ENCODE results near the gene ST3GAL6.

The ST3GAL6 gene

GRCh38 chr3:98763076-98763475 is at the start of gene ST3GAL6:
Gene ST3GAL6, plus strand, starts transcription at chr3:98763340. Its CDS starts 5,101 bp downstream, at chr3:98768441.
- DNase-seq, result no peak

- no peak for DNase-seq
These were observed 49.2 kb upstream of the ST3GAL6 start for GRCh38 chr3:98713984-98714383.

GRCh38 chr3:98717584-98717983 is 45.6 kb upstream of the ST3GAL6 start:
- DNase-seq, result no peak

DNA sequence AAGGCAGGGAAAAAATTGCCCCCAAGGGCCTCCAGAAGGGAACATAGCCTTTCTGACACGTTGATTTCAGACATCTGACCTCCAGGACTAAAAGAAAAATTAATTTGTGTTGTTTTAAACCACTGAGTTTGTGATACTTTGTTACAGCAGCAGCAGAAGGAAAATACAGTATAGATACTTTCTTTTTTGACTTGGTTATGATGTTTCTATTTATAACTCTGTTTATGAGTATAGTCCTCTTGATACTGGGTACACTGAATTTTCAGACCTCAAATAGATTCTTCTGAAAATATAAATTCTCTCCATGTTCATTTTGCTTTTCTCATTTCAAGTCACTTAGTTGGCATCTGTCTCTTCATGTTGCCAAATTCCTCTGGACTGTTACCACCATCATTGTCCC is 44.4 kb upstream of the ST3GAL6 start:
- no peak for DNase-seq

DNA sequence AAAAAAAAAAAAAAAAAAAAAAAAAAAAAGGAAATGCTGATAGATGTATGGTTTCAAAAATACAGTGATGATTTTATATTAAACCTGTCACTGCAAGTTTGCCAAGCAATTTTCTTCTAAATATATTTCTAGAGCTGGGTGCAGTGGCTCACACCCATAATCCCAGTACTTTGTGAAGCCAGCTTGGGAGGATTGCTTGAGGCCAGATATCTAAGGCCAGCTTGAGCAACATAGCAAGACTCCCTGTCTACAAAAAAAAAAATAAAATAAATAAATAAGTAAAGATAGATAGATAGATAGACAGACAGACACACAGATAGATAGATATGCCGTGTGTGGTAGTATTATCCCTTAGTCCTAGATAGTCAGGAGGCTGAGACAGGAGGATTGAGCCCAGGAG is 41.4 kb upstream of the ST3GAL6 start:
- no peak for DNase-seq

- no peak for DNase-seq
These were observed 40.8 kb upstream of the ST3GAL6 start for GRCh38 chr3:98722389-98722788.

GRCh38 chr3:98725352-98725751 is 37.8 kb upstream of the ST3GAL6 start:
- DNase-seq, result no peak

GRCh38 chr3:98726084-98726483 is 37.1 kb upstream of the ST3GAL6 start:
- no peak for DNase-seq

GRCh38 chr3:98727638-98728037 is 35.5 kb upstream of the ST3GAL6 start:
- no peak for DNase-seq

- DNase-seq, result no peak
These were observed 34.5 kb upstream of the ST3GAL6 start for GRCh38 chr3:98728672-98729071.

DNA sequence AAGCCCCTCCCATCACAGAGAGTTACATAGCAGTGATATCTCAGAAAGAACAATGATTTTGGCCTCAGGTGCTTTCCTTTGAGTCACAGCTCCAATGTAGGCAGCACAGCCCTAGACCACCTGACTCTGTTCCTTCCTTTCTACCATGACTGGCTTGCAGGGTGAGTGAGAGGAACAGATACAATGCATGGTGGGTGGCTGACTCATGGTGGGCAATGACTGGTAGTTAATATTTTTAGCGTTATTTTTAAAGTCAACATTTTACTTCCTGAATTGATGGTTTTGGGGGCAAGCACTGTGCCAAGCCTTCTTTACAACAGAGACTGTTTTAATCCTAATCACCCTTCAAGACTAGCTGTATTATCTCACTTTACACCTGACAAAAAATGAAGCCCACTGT is 32.8 kb upstream of the ST3GAL6 start:
- DNase-seq, result no peak

DNA sequence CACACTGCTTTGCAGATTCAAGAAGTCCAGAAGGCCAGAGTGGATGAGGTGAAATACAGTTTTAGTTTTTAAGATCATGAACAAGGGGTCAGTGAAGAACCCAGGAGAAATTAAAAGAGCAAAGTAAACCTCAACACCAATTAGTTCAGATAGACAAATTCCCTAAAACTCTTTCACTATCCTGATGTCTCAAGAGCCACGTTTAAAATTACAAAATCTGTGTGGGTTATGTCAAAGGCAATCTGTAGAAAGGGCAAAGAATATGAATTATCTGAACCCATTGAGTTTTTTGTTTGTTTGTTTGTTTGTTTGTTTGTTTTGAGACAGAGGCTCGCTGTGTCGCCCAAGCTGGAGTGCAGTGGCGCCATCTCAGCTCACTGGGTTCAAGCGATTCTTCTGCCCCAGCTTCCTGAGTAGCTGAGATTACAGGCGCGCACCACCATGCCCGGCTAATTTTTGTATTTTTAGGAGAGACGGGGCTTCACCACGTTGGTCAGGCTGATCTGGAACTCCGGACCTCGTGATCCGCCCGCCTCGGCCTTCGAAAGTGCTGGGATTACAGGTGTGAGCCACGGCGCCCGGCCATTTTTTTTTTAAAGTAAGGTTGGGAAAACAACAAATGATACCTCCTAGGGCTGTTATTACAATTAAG is 32.1 kb upstream of the ST3GAL6 start:
- no peak for DNase-seq

DNA sequence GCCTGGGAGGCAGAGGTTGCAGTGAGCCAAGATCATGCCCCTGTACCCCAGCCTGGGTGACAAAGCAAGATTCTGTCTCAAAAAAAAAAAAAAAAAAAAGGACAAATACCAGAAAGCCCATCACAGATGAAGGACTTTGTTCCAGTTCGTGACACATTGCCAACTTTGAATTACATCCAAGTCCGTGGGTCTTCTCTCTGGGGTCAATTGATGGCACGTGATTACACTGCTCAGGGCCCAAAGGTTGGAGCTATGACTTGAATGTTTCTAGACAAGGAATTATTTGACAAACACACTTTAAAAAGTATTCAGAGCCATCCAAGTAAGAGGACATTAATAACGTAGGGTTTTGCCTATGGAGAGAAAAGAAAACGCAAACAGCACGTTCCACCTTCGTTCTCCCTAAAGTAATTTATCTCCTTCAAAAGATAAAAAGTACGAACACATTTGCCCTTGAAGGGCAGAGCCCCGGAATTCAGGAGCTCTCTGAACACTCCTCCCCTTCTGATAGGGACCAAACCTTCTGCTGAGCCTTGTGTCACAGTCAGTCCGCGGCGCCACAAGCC is 31.3 kb upstream of the ST3GAL6 start:
- no peak for DNase-seq

GRCh38 chr3:98732286-98733052 is 30.7 kb upstream of the ST3GAL6 start:
- no peak for DNase-seq

- DNase-seq, result no peak
These were observed 29.9 kb upstream of the ST3GAL6 start for GRCh38 chr3:98733053-98733811.

- no peak for DNase-seq
These were observed 29.3 kb upstream of the ST3GAL6 start for GRCh38 chr3:98733812-98734281.

DNA sequence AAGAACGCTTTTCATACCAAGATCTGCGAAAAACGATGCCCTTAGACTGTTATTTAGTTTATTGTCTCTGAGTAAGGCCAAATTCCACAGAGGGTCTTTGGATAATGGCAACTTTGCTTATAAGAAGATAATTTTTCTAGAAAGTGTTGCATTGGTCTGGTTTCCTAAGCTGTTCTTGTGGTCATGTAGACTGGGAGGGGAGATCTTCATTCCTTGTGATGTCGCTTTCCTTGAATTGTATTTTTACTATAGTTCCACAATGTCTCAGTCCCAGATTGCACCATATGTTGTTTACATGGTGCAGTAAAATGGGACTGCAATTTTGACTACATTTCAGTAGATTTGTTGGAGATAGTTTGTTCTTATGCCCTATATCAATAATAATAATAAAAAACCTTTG is 28.8 kb upstream of the ST3GAL6 start:
- DNase-seq, result no peak

- no peak for DNase-seq
These were observed 28.4 kb upstream of the ST3GAL6 start for GRCh38 chr3:98734735-98735134.

GRCh38 chr3:98735296-98735695 is 27.8 kb upstream of the ST3GAL6 start:
- DNase-seq, result no peak

- no peak for DNase-seq
These were observed 27.3 kb upstream of the ST3GAL6 start for GRCh38 chr3:98735761-98736269.

- DNase-seq, result no peak
These were observed 25.8 kb upstream of the ST3GAL6 start for GRCh38 chr3:98737301-98737700.

DNA sequence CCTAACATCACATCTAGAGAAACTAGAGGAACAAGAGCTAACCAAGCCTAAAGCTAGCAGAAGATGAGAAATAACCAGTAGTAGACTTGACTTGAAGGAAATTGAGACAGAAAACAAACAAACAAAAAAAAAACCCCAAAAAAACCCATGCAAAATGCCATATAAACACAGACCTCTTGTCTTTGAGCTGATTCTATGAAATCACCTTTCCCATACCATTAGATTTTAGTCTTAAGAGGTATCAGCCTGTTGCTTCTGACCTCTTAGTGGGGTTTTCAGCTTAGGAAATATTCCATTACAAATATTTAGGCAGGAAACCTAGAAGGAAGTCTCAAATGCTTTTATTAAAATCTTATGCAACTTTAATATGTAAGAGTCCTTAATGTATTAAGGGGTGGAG is 23.9 kb upstream of the ST3GAL6 start:
- no peak for DNase-seq

GRCh38 chr3:98740324-98740723 is 22.8 kb upstream of the ST3GAL6 start:
- DNase-seq, result no peak
